Activated CD4-positive, alpha-beta T cell treated with anti-CD3 and anti-CD28 coated beads, Interleukin-2, amount 50 U/mL, for 1 hour (primary cell): Measurements from ENCODE around the gene U2AF1.
"Not testable (repeated sequence)": the region's sequence is repeated elsewhere in the genome, so short reads cannot be mapped to it uniquely, and the experiment has no call there.

ENCODE experiments used
- DNase-seq: peaks from one replicate; pipeline ENCODE4 v3.0.0-alpha.2; 2020

Gene U2AF1

DNA sequence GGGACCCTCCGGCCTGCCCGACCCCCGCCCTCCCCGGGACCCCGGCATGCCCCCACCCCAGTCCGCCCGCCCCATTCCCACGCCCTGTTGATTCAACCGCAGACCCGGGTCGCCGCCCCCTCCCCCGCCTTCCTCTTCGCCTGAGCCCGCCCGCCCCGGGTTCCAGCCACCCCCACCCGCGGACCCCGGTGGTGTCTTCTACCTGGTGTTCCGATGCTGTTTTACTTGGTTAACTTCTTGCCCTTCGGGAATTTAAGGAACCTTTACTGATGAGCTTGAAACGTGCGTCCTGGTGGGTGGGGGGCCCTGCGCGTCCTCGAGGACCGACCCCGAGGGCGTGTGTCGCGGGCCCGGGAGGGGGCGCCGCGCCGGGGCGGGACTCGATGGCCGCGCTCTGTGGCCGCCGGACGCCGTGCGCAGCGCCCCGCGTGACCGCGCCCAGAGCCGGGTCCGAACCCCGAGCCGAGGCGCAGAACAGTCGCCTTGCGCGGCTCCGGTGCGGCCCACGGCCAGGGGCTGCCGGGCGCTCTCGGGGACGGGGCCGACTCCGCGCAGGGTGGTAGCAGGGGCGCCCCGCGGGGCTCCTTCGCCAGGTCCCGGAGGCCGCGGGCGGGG, 31.2 kb downstream of the U2AF1 start:
- not testable (repeated sequence) for DNase-seq

DNA sequence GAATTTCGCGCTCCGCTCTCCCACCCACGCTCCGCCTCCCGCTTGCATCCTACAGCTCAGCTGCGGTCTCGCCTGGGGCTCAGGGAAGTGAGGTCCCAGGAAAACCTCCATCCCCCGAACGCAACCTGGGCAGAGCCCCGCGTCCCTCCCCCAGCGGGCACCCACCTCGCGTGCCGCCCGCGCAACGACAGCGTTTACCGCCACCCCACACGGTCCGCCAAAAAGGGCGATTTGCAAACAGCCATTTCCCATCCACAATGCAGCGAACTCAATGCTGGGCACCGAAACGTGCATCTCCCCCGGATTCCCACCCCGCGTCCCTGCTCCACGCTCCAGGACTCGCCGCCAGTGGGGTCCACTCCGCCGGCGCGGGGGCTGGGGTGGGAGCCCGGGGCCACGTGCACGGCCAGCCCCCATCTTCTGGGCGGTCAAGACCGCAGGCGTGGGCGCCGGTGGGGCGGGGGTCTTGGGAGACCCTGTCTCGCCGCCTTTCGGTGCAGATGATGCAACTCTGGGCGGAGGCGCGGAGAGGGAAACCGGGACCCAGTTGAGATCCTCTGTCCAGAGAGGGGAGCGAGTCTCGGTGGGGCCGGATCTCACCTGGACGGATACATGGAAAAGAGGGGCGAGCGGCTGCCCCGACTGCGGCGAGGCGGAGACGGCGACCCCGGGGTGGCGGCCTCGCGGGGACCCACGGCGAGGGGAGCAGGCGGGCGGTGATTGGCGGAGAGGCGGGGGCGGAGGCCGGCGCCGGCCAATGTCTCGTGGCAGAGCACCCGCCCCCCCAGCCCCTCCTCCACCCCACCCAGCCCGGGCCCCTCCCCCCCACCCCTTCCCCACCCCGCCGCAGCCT, 32.0 kb downstream of the U2AF1 start, which contains the start of gene CBS:
TSS of gene CBS (minus strand) at position 666 of the 853 bp plus-strand sequence. CDS start 3,642 bp downstream, outside the sequence.
- DNase-seq, result not testable (repeated sequence)

DNA sequence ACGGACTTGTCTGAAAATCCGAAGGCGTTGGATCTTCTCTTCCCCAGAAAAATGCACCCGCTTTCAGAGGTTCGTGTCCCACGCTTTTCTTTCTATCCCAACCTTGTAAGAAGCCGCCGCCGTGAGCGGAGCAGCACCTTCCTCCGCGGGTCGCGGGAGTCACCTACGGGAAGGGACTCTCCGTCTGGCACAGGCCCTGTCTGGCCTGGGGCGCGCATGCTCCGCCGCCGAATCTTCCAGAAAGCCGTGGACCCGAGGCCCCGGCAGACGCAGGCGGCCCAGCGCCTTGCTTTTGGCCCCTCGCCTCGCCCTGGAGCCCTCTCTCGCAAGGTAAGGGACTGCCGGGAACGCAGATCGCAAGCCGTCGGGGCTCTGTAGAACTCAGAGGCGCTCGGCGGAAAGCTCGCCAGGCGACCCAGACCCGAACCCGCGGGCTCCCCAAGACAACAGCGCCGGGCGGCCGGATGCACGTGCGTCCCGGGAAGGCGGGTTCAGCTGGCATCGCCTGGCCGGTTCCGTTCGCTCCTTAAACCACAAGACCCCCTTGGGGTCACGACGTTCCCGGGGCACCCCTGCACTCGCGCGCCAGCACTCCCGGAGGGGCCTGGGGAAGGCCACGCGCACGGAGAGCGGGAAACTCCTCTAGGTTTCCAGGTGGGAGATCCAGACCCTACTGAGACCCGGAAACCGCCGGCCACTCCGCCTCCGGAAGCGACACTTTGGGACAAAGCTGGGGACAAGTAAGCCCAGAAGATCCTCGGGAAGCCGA, 32.8 kb downstream of the U2AF1 start:
- not testable (repeated sequence) for DNase-seq

DNA sequence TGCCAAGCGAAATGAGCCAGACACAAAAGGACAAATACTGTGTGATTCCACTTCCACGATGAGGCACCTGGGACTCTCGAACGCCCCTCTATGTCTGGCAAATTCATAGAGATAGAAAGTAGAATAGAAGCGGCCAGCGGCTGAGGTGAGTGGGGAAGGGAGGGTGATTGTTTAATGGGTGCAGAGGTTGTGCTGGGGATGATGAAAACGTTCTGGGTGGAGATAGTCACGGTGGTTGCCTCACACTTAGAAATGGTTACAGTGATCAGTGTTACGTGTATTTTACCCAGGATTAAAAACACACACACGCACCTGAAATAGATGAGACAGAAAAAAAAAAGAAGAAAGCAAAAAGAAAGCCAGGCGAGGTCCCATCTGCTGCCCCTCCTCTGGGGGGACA, 34.6 kb downstream of the U2AF1 start:
- DNase-seq, result not testable (repeated sequence)

DNA sequence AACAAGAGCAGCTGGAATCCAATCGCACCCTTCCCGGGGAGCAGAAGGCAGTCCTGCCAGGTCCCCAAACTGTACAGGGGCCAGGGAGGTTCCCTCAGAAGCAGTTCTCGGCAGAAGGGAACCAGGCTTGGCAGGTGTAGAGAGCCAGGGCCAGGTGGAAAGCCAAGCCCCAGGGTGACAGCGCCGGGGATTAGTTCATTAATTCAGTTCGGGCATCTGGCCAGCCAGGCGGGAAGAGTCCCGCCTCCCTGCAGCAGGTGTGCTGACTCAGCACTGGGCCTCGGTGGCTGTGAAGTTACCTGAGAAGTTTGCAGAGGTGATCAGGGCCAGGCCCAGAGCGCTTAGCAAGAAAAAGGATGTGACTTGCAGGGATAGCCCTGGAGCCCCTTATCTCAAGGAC, 37.7 kb downstream of the U2AF1 start:
- not testable (repeated sequence) for DNase-seq

DNA sequence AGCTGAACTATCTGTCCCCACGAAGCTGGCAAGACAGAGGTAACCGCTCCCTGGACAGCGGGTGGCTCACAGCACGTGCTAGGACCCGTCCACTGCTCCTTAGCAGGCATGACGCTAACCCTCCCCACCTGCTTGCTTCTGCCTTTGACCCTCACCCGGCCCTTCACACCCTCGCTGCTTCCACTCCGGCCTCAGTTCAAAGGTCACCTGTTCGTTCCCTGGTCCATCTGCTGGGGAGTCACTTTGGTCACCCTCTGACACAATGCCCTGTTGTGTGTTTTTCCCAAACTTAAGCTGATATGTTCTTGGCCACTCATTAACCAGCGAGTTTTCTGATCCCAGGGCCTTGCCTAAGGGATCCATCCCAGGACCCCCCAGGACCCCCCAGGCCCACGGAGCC, 39.3 kb downstream of the U2AF1 start:
- not testable (repeated sequence) for DNase-seq

DNA sequence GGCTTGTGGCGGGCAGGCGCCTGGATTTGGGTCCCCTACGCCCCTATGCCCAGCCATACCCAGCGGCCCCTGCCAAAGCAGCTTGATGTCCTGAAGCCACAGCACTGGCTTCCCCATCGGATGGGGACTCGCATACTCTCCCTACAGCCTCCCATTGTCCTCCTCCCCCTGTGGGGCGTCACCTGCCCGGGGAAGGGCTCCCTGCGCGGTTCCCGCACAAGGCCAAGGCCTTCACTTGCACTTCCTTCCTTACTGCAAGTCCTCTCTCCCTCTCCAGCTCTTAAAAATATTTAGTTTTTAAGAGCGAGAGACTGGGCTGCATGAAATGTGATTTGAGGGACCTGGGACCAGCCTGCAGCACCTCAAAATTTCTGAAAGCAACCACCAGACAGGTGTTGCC, 40.7 kb downstream of the U2AF1 start:
- DNase-seq, result not testable (repeated sequence)

DNA sequence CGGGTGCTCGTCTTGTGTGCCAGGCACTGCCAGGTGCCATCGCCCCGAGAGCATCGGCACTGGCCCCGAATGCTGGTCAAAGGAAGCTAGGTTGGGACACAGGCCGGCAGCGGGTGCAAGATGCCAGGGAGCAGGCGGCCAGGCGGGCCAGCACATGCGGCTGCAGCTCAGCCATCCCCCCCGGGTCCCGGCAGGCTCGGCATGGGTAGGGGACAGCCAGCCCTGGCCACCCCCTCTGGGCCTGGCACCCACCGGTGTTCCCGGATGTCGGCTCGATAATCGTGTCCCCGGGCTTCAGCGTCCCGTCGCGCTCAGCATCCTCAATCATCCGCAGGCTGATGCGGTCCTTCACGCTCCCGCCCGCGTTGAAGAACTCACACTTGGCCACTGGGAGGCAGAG, 41.4 kb downstream of the U2AF1 start:
- not testable (repeated sequence) for DNase-seq

DNA sequence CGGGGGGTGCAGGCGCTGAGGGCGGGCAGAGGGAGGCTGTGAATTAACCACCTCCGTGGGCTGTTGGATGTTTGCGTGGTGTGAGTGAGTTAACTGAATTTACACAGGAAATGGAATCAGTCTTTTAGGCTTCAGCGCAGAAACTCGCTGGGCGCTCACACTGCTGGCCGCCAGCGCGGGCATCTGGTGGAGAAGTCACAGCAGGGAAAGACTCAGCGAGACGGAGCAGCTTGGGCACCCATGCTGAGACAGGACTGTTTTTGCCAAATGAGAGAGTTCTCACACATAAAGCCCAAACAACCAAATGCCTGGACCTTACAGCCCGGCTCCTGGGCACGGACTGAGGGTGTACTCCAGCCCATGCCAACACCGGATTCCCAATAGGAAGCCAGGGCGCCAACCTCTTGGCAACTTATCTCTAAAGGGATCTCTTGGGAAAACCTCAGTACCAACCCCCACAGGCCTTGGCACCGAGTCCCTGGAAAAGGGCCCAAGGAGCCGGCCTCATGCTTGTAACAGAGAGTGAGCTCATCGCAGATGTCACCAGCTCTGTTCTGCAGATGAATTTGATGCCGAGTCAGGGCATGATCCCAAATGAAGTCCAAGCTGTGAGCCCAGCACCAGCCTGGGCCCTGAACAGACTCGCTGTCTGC, 43.0 kb downstream of the U2AF1 start:
- not testable (repeated sequence) for DNase-seq

DNA sequence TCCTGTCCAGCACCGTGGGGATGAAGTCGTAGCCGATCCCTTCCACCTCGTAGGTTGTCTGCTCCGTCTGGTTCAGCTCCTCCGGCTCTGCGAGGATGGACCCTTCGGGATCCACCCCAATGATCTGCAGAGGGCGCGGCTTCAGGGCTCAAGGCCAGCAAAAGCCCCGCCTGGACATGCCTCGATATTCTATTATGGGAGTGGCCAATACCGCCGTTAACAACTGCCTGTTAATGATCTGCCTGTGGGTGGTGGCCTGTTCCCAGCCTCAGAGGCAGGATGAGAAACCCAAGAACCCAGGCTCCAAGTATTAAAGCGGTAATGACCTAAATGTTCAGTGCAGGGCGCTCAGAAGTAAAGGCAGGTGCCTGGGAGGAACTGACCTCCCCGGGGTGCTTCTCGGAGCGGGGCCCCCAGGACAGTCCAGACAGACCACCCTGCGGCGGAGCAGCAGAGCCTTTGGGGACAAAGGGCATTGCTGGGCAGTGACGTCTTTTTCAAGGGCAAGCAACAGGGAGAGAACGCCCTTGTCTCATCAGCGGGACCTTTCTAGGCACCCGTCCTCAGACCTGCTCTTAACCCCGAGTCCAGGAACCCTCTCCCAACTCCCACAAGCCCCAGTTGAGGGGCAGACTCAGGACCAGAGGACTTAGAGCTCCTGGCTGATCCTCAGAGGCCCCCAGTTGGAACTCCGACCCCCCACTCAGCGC, 44.3 kb downstream of the U2AF1 start:
- not testable (repeated sequence) for DNase-seq

DNA sequence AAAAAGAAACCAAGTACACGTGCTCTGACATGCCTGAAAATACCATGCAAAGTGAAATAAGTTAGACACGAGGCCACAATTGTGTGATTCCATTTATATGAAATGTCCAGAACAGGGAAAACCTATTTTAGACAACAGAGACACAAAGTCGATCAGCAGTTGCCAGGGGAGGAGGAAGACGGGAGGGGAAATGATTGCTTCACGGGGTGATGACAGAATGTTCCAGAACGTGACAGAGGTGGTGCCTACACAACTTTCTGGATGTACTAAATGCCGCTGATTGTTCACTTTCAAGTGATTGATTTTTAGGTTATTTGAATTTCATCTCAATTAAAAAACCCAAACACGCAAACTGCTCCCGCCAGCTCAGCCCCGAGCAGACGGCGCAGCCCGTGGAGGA, 54.3 kb downstream of the U2AF1 start:
- DNase-seq, result not testable (repeated sequence)

DNA sequence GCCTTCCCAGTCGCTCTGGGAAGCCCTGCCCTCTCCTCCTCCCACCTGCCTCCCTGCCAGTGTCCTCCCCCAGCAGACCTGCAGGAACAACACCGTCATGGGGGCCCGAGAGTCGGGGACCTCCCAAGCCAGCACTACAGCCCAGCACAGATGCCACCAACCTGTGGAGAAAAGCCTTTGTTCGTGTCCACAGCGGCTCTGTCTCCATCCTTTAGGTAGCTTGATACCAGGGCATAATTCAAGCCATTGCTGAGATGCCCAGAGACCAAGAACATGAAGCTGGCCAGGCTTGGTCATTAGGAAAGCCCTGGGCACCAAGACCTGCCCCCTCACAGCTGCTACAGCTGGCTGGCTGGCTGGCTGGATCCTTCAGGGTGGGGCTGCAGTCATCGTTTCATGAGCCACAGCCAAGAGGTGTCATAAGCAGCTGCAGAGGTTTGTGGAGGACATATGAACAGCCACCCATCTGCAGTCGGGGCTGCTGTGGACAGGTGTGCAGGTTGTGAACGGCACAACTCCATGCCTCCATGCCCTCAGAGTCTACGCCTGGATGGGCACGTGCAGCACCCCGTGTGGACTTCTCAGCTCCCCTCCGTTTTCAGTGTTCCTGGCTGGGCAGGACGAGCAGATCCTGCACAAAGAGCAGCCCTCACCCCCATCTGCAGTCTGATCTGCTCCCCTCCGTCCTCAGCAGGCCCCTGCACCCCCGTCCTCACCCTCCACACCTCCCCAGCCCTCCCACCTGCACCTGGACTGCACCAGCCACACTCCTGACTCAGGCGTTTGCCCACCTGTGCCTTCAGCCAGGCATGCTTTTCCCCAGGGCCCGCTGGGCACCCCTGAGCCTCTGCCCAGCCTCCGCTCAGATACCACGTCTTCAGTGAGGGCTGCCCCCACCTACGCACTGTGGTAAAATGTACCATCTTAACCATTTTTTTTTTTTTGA, 61.2 kb downstream of the U2AF1 start:
- not testable (repeated sequence) for DNase-seq

DNA sequence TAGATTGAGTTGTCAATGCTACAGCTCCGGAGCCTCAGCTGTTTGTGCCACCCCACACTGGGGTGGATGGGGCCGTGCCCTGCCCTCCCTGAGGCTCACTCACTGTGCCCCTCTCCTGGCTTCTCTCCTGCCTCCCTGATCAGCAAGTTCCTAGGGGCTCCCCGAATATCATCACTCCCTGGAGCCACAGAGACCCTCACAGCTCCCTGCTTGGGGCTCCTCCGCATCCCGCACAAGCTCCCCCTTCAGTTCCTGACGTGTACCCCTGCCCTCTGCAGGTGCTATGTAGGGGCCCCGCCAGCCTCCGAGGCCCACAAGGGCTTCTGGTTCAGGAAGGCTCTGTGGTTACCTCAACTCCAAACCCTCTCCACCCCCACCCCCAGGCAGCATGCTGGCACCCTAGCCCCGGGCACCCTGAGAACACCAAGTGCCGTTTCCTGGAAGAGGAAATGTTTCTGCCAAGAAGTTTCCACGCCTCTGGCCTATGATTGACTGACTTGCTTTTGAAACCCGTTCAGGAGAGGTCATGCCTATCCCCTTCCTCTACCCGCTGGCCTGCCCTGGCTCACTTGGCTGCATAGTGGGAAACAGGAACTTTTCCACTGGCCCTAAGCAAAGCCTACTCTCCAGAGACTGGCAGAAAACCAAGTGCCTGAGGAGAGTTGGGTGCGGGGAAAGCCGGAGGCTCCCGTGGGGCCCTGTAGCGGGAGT, 62.0 kb downstream of the U2AF1 start:
- DNase-seq, result not testable (repeated sequence)

DNA sequence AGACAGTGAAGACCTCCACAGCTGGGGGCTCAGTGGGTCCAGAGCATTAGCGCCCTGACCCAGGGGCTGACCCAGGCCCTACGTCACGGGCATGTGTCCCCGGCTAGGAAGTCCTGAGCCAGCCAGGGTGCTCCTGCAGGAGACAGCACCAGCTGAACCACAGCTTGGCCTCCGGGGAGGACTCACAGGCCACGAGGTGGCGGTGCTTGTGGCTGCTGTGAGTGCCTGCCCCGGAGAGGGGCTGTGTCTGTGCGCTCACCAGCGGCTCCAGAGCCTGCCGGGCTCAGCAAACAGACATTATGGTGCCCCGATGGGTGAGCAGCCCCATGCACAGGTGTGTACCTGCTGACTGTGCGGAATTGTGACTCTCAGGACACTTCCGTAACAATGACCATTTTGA, 62.8 kb downstream of the U2AF1 start:
- not testable (repeated sequence) for DNase-seq

DNA sequence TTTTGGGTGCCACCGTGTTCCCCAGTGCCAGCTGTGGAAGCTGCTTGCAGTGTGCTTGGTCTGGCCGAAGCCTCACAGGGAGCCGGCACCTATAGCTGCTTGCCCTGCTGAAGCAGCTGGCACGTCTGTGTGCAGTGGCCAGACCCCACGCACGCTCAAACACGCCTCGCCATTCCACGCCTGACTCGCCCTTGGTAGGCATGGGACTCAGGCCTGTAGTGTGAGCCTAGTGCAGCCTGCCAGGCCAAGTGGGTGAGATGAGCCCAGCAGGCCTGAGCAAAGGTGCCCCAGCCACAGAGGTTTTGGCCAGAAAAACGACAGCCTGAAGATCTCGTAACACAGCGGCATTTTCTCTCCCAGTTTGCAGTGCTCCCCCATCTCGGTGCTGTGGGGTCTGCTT, 64.1 kb downstream of the U2AF1 start:
- not testable (repeated sequence) for DNase-seq
